NCI-H774 (cell line): ENCODE measurements around the gene PRKG2.
"Not testable (repeated sequence)": the region's sequence is repeated elsewhere in the genome, so short reads cannot be mapped to it uniquely, and the experiment has no call there.

Experiments used
- DNase-seq: peaks from one replicate; lab custom pipeline; 2025; lab: John Stamatoyannopoulos, UW

PRKG2 gene, protein sequence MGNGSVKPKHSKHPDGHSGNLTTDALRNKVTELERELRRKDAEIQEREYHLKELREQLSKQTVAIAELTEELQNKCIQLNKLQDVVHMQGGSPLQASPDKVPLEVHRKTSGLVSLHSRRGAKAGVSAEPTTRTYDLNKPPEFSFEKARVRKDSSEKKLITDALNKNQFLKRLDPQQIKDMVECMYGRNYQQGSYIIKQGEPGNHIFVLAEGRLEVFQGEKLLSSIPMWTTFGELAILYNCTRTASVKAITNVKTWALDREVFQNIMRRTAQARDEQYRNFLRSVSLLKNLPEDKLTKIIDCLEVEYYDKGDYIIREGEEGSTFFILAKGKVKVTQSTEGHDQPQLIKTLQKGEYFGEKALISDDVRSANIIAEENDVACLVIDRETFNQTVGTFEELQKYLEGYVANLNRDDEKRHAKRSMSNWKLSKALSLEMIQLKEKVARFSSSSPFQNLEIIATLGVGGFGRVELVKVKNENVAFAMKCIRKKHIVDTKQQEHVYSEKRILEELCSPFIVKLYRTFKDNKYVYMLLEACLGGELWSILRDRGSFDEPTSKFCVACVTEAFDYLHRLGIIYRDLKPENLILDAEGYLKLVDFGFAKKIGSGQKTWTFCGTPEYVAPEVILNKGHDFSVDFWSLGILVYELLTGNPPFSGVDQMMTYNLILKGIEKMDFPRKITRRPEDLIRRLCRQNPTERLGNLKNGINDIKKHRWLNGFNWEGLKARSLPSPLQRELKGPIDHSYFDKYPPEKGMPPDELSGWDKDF

DNA sequence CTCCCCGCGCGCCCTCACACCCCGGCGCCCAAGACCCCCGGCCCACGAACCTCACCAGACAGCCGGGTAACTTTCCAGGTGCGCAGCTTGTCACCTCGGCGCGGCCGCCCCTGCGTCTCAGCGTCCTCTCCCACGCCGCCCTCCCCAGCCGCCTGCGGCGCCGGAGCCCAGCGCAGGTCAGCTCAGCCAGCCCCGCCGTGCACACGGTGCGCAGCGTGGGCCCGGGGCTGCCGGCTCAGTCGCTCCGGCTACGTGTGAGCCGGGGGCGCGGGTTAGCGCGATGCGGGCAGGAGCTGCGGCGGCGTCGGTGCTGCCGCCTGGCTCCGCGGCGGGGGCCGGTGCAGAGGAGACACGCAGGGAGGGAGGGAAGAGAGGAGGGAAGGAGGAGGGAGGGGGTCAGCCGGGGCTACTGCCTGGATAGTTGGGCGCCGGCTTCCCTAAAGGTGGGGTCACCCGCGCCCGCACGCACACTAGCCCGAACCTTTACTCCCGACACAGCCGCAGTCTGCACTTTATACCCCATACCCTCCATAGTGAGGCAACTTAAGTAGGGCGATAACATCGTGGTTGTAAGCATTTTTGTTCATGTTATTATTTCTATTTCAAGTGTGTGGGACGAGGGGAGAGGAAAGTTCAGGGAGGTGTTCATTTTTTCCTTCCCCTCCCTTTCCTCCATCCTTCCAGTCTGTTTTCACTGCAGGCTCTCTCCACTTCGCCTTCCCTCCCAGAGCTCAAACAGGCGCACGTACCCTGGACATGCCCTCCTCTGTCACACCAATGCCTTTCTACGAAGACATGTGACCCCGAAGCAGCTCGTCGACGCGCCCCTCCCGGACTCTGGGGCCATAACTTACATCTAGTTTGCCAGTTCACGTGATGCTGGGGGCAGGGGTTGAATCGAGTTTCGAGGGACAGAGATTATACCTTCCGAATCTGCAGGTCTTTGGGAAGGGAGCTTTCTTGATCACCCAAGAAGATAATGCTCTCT is at the start of gene PRKG2:
Gene PRKG2, minus strand, starts transcription at position 342 of the 988 bp plus-strand sequence. CDS start 10,175 bp downstream, outside the sequence.
- DNase-seq = no peak

GRCh38 chr4:81260443-81261101 is 45.5 kb upstream of the PRKG2 start:
- no peak for DNase-seq

- no peak for DNase-seq
Observed at GRCh38 chr4:81258841-81259550, 44.0 kb upstream of the PRKG2 start.

DNA sequence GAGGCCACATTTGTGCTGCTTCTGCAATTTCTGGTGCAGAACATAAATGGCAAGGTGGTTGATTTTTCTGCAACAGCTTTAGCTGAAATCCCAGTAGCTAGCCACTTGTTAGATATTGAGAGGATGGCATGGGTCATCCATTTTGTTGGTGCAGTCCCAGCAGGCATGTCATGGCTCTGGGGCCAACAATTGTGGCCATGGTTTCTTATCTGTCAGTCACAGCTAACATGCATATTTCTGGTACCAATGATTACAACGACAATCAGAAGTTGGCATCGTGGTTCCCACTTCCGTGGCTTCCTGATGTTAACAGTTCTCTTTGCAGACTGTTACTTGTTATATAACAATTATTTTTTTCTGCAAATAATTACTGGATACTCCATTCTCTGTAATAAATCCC is 42.8 kb upstream of the PRKG2 start:
- no peak for DNase-seq

DNA sequence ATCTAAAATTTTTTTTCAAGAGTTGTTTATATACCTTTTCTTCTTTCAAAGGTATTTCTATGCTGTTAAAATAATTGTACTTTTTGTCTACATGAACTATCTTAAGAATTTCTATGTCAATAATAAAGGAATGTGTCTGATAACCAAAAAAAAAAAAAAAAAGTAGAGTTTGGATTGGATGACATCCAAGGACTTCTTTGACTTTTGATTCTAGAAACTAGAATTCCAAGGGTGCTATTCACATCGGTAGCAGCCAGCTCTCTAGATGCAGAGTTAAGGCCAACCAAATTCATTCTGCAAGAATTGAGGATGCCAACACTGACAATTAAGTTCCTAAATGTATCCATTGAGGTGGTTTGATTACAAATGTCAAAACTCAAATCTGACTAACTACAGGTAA is 42.0 kb upstream of the PRKG2 start:
- no peak for DNase-seq

DNA sequence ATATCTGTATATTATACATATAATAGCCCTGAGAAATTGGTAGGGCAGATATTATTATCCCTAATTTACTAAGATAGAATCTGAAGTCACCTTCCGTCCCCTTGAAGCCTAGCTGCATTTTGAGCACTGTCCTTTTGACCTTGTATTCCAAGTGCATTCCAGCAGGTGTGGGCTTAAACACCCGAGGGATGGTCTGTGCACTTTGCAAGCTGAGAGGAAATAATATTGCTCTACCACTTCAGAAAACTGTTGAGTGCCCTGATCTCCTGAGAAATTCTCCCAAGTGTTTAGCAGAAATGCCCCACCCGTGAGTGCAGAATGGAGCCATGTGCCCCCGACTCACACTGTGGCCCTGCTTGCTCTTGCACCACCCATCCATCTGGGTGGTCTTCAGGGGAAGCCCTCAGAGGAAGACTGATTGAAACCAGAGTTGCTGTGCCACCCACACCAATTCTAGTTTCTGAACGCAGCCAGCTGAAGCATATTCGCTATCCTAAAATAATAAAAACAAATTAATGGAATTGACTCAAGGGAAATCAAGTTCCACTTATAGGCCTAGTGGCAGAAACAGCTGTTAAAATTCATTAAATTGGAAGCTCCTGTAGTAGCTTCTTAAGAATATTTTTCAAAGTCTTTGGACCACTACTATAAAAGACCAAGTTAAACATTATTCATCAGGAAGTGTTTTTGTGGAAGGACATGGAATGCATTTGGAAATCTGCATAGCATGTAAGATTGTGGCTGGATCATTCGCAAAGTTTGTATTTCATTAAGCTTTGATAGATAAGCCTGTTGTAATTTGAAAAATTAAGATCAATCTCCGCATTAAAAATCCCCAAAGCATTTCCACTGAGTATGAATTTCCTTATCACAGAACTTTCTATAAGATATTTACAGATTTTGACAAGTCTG is 41.3 kb upstream of the PRKG2 start:
- DNase-seq = no peak

DNA sequence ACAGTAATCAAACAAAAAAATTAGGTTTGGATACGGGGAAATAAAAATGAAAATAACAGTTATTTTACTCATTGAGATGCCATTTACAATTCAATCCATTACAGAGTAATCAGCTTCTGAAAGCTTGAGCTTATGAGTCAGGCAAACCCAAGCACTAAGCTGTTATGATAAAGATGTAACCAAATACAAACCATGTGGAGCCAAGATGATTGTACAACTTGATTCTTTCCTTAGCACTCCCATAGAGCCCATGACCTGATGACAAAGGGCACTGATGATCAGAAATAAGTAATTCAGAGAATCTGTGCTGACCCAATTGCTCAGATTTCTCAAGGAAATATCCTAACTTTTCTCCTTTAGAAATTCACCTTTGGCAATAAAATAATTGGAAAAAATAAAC is 40.5 kb upstream of the PRKG2 start:
- no peak for DNase-seq

- DNase-seq = no peak
Observed at GRCh38 chr4:81250430-81250829, 35.4 kb upstream of the PRKG2 start.

DNA sequence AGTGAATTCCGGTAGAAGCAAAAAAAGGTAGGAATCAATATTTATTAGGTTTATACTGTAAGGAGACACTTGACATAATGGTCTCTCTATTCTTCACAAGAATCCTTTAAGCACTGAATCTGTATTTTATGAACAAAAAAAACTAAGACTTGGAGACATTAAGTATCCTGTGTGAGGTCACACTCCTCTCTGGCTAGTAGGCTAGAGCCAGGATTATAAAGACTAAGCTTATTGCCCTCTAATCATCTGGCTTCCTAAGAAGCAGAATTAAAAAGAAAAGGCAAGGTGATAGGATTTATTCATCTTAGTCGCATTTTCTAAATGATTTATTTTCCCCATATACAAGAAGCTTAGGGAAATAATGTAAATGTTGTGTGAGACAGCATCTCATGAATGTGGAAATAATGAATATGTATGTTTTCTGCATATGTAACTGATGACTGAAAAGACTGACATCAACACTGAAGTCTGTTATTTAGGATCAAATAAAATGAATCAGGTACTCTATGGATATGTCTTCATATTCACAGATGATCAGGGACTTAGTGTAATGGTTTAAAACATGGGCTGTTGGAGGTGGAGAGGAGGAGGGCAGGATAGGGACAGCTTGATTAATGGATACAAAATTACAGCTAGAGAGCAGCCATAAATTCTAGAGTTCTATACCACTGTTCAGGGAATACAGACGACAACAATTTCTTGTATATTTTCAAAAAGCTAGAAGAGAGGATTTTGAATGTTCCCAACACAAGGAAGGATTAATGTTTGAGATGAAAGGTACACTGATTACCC is 30.4 kb upstream of the PRKG2 start:
- no peak for DNase-seq

GRCh38 chr4:81237791-81238190 is 22.8 kb upstream of the PRKG2 start:
- DNase-seq = no peak

- no peak for DNase-seq
Observed at GRCh38 chr4:81235982-81236749, 21.1 kb upstream of the PRKG2 start.

DNA sequence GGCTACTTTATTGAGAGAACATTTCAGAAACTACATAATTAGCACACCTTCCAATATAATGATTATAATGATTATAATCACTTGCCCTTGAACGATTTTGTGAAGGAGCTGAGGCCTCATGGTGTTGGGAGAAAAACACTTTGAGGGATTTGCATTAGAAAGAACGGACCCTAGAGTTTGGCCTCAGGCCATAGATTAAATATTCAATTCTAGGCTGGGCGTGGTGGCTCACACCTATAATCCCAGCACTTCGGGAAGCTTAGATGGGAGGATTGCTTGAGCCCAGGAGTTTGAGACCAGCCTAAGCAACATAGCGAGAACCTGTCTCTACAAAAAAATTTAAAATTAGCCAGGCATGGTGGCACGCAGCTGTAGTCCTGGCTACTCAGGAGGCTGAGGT is 12.9 kb upstream of the PRKG2 start:
- DNase-seq = no peak

GRCh38 chr4:81227138-81227537 is 12.1 kb upstream of the PRKG2 start:
- no peak for DNase-seq

- DNase-seq = no peak
Observed at GRCh38 chr4:81225252-81225651, 10.2 kb upstream of the PRKG2 start.

GRCh38 chr4:81222082-81222472 is 7.1 kb upstream of the PRKG2 start:
- DNase-seq = not testable (repeated sequence)

DNA sequence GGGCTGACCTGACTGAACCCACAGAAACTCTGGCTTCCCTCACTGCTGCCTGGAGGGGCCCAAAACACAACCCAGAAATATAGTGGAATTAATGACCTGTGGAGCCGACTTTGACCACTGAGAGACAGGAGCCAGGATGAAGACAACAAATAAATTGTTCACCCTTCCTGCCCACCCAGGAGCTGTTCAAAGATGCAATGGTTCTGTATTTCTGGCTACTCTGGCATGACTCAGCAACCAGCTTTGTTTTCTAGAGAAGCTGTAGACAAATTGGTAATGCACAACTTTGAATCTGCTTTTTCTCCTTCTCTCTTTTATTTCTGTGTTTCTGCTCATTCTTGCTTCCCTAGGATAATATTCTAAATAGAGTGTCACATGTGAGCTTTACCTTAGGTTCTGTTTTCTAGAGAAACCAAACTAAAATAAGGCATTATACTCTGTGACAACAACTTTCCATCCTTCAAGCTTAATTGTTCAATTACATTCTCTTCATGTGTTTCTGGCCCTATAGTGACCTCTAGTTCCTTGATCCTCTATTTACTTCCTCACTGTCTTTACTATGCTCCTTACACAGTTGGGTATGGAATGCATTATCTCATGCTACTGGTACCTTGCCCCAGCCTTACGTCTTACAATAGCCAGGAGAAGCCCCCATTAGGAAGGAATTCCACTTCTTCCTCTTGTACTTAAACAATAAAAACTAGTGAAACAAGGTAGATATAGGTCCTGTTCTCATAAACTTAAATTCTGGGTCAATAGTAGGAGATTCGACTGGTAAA is 6.5 kb upstream of the PRKG2 start:
- DNase-seq = no peak

GRCh38 chr4:81220271-81220670 is 5.2 kb upstream of the PRKG2 start:
- DNase-seq = no peak
